ENCODE measurements around the gene CABLES2. TPM values are rescaled to one million over a fixed set of nuclear protein-coding genes. Genes with fewer than 3 reads are reported as not detected.

Gene CABLES2
- total RNA-seq, 1 donor from 2014 or later = 3.8 TPM

DNA sequence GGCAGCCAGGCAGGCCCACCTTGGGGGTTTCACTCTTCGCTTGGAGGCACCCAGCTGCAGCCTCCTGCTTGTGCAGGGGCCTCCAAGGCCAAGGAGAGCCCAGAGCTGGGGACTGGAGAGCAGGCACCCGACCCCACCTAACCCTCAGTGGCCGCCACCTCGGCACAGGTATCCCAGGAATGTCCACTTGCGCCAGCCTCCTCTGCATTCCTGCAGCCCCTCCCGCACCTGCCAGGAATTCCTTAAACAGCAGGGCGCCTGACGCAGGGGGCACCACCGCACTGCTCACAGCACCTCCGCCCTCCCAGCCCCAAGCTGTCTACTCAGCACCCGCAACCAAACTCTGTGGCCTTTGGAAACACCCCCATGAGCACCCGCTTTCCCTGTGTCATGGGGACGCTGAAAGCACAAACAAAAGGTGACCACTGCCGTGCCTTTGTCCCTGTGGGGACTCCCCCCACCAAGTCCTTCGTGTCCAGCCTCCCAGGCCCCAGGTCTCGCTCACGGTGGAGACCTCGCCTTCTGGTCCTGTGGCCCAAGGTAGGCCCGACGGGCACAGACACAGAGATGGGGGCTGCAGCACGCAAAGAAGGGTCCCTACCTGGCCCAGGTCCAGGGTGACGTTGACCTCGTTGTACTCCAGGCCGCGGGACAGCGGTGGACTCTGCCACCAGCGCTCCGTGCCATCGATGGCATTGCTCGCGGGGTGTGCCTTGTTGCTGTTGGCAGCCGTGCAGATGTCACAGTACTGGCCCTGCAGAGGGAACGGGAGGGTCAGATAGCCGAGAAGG, 45.1 kb downstream of the CABLES2 start:
- DNase-seq (ENCODE audit: low read depth) = no peak

DNA sequence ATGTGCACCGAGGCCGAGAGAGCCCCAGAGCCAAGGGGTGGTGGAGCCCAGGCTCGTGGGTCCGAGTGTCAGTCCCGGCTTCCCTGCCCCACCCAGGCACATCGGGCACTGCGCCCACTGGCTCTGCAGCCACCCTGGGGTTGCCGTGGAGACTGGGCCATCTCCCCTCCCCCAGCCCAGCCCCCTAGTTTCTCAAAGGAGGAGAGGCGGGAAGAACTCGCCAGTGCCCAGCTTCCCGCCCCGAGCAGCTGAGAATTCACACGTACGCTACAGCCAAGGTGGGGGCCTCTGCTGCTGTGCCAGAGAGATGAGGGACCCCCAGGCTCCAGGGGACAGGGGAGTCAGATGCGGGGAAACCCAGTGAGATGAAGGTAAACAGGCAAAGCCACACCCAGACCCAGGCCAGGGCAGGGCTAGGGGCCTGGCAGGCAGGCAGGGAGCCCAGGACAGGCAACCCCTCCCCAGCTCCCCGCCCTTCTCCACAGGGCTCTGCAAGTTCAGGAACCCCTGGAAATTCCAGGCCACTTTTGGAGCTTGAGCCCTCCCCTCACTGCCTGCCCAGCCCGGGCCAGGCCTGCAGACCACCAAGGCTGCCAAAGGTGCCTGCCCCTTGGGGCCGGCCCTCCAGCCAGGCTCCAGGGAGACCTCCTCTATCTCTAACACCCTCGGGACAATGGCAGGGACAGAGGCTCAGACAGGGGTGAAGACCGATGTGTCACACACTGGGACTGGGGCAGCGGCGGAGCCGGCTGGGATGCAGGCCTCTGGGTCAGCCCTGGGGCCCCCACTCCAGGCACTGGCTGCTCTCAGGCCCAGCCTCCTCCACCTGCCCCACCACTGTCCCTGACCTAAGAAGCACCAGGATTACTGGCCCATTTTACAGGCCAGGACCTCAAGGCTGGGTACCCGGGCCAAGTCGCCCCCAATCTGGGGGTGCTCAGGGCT, 46.0 kb downstream of the CABLES2 start:
- peak; percentile 42 for DNase-seq (ENCODE audit: low read depth)

GRCh38 chr20:62359491-62360121, 47.5 kb downstream of the CABLES2 start:
- peak; percentile 89 for DNase-seq (ENCODE audit: low read depth)

GRCh38 chr20:62359043-62359490, 48.0 kb downstream of the CABLES2 start:
- no peak for DNase-seq (ENCODE audit: low read depth)

DNA sequence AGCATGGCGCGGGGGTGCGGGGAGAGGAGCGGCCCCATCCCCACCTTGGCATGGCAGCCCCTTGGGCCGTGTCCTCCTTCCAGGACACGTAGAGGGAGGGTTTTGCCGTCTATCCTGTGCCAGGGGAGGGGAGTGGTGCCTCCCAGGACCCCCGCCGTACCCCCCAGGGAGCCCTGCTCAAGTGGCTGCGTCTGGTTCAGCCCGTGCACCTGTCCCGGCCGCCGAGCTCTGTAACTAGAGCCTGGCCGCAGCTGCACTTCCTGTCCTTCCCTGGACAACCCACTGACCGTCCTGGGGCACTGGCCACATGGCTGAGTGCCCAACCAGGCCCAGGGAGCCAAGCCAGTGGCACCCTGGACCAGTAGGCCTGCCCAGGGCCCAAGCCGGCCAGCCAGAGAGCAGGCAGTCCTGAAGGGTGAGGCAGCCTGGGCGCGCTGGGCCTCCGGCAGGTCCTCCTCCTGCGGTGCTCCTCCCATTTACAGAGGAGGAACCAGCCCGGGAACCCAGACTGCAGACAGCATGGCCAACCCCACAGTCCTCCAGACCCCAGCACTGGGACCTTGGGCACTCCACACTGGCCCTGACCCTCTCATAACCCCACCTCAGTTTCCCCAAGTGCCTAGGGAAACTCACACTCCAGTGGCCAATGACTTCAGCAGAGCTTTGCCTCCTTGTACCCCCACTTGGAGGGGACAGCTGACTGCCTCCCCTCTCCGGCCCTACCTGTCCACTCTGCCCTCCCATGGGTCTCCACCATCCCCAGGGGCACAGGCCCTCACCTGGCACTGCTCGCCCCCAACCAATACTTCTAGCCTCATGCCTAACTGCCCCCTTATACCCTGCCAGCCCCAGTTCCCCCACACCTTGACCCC, 48.7 kb downstream of the CABLES2 start:
- peak; percentile 97 for DNase-seq (ENCODE audit: low read depth)

- peak; percentile 43 for DNase-seq (ENCODE audit: low read depth)
These were observed 49.4 kb downstream of the CABLES2 start for GRCh38 chr20:62357681-62358080.

GRCh38 chr20:62357187-62357667, 49.9 kb downstream of the CABLES2 start:
- DNase-seq (ENCODE audit: low read depth) = peak; percentile 93

DNA sequence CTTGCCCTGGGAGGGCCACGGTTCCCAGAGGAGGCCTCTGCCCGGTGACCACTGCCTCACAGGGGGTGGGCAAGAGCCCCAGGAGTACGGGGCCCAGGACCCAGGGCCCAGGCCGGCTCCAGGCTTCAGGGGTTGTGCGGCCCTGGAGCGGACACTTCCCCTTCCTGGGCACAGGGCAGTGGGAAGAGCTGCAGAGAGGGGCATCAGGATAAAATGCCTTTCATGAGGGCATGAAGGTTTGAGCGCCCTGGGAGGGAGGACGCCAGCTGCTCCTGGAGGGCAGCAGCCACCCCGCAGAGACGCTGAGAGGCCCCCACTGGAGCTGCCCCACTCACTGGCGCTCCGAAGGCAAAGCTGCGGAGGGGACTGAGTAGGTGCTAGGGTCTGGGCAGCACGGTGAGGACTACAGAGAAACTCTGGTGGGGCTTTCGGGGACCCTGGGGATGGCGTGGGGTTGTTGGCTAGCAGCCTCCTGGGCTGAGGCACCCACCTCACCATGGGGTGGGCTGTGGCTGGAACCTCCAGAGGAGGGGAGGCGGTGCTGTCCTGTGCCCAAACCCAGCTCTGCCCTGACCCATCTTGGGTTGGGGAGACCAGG, 50.4 kb downstream of the CABLES2 start:
- no peak for DNase-seq (ENCODE audit: low read depth)

GRCh38 chr20:62355878-62356588, 51.1 kb downstream of the CABLES2 start:
- DNase-seq (ENCODE audit: low read depth) = peak; percentile 92

- DNase-seq (ENCODE audit: low read depth) = peak; percentile 48
These were observed 51.6 kb downstream of the CABLES2 start for GRCh38 chr20:62355516-62355877.

- DNase-seq (ENCODE audit: low read depth) = no peak
These were observed 52.2 kb downstream of the CABLES2 start for GRCh38 chr20:62354811-62355341.

DNA sequence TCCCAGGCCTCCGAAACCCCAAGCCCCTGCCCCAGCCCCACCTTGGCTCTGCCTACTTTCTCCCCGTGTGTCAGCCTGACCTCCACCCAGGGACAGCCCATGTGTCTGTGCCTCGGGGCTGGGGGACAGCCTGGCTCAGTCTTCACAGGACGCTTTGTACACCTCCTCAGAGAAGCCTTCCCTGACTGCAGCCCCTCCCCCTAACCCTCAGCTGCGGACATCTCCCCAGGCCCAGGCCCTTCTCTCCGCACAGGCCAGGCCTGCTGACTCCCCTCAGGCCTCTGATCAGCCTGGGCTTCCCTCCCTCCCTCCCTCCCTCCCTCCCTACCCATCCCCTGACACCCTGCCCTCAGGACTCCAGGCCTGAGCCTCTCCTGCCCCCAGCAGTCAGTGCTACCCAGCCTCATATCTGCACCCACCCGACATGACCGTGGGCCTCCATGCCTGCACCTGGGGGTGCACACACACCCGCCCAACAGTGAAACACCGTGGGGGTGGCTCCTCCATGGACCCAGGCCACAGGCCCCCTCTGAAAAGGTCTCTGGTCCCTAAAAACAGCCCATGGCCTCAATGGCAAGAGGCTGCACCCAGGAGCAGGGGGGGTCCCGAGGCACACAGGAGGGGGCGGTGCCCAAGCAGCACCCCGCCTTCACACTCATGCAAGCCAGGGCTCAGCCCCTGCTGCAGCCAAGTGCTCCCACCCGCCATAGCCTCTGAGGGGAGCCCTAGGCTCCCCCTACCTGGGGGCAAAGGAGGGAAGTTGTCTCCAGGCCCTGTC, 52.9 kb downstream of the CABLES2 start:
- DNase-seq (ENCODE audit: low read depth) = no peak

DNA sequence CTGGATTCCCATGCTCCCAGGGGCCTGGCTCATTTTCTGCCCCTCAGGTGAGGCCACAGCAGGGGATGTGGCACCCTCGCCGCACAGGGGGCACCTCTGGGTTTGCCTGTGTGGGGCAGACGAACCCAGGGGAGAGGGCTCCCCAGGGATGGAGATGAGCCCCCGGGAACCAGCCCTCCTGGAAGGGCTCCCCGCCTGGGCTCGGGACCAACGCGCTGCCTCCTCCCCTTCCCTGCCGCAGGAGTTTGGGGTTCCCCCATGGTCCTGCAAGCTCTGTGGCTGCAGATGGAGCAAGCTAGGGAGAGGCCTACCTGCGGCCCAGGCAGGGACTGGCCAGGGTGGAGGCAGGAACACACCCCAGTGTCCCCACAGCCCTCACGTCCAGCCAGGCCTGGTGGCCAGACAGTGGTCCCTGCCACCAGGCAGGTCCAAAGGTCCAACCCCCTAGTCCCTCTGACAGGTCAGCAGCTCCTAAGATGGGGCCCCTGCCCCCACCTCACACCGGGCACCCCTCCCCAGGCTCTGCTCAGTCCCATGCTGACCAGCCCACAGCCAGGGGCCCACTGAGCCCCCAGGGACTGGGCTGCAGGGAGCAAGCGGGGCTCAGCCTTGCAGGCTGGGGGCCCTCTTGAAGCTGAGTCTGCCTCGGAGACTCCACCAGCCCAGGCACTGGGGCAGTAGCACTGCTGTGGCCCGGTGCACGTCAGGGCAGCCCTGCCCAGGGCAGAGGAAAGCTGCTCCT, 53.6 kb downstream of the CABLES2 start:
- no peak for DNase-seq (ENCODE audit: low read depth)

GRCh38 chr20:62352402-62353288, 54.4 kb downstream of the CABLES2 start:
- DNase-seq (ENCODE audit: low read depth) = peak; percentile 64

- no peak for DNase-seq (ENCODE audit: low read depth)
These were observed 55.4 kb downstream of the CABLES2 start for GRCh38 chr20:62351469-62352401.
